Activated naive CD4-positive, alpha-beta T cell treated with Interleukin-2 at 50 U/mL for 16 hours (primary cell): ENCODE data around the gene KRT79.

ENCODE experiments used
- DNase-seq: peaks from one replicate; pipeline ENCODE4 v3.0.0-alpha.2; 2020

KRT79 gene

DNA sequence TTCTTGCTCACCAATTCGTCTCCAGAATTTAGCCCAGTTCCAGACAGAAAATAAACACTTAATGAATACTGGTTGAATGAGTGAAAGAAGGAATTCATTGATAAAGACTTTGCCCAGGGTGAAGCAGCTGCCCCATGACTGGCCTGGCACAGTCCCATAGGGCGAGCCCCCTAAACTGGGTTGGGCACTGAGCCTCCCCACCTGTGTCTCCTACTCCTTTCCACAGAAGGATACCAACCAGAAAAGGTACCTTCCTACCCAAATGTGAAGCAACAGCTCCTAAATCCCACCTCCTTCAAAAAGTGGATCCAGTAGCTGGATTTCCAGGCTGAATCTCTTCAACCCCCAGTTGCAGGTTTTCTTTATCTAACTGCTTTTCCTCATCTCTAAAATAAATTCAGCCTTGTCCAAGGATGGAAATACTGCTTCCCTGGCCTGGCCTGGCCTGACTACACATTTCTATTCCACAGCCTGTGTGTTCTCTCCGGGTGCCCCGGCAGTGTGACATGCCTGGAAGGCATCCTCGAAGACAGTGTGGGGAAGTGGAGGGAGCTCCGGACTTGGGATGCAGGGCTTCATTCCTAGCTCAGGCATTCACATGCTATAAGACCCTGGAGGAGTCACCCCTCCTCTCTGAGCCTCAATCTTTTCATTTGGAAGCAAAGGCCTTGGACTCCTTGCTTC lies 45.8 kb downstream of the KRT79 start:
- DNase-seq: no peak

DNA sequence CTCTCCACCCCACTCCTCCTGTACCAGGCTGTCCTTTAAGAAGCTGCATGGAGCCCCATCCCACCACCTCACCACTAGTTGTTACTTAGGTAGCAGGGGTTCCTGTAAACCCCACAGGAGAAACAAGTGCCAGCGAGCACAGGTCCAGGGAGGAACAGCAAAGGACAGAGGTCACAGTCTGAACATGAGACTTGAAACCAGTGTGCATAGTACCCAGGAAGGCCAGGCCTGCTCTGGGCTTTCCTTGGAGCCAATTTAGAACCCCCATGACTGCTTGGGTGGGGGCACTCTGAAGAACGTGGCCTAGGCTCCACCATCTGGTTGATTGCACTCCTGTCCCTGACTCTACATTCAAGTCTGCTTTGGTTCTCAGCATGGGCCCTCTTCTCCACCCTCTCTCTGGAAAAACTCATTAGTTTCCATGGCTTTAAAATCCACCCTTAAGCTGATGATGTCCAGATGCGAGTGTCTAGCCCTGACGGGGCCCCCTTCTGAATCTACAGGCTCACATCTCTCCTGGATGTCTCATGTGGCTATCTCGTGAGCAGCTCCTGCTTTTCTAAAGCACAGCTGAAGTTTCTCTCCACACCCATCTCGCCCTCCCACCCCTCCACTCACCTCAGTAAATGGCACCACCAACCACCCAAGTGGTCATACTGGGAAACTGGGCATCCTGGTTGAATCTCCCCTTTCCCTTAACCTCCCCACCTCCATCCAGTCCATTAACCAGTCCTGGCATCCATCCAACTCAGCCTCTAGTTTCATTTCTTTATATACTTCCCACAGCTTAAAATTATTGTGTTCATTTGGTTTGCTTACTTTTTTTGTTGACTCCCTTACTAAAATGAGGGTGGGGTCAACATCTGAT lies 46.6 kb downstream of the KRT79 start:
- DNase-seq: no peak

DNA sequence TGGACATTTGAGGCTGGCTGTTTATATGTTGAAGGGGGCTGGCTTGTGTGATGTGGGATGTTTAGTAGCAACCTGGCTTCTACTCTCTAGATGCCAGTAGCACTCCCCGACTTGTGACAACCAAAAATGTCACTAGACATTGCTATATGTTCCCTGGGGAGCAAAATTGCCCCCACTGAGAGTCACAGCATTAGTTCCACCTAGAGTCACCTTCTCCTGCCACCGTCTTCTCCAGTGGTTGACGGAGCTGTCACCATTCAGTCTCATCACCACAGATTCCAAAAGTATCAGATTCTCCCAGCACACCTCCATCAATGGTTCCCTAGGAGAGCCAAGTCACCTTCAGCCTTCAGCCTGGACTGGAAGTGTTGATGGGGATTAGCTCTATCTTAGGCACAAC lies 49.2 kb downstream of the KRT79 start:
- DNase-seq: no peak

- no peak for DNase-seq
Measured at GRCh38 chr12:52783563-52784316, 50.4 kb downstream of the KRT79 start.

- no peak for DNase-seq
Measured at GRCh38 chr12:52782502-52782901, 51.6 kb downstream of the KRT79 start.

DNA sequence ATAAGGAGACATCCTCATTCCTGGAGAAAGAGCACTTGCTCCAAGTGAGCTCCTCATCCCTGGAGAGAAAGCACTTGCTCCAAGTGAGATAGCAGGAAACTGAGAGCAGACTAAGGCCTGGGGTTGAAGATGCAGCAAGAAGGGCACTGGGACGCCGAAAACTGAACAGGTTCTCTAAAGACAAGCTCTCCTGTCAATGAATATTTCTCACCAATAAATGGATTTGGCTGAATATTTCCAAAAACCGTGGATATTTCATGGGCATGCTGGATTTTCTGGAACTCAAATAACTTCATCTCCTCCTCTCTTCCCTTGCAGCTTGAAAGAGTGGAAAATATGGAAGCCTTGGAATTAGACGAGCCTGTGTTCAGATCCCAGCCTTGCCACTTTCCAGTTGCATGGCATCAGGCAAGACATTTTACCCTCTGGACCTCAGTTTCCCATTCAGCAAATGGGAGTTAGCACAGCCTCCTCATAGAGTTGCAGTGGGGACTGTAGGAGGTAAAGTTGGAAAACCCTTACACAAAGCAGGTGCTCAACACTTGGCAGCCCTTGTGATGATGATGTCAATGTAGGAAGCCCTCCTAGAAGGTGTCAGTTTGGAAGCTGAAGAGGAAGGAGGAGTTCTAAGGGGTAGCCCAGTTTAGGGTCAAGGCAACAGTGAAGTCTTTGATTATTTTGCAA lies 52.6 kb downstream of the KRT79 start:
- no peak for DNase-seq

DNA sequence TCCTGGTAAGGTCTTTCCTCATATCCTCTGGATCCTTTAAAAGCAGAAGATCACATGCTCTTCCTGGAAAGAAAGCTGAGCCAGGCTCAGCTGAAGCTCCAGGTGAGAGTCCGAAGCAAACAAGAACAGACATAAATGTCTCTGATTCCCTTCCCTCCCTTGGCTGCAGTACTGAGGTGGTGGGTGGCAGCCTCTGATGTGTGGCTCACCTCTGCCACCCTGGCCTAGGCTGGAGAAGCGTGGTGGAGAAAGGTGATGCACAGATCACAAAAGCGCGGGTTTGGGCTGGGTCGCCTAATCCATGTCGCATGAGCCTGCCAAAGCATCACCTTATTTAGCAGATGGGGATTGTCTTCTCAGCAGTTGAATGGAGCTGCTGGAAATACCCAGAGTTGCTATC lies 54.2 kb downstream of the KRT79 start:
- DNase-seq: no peak

DNA sequence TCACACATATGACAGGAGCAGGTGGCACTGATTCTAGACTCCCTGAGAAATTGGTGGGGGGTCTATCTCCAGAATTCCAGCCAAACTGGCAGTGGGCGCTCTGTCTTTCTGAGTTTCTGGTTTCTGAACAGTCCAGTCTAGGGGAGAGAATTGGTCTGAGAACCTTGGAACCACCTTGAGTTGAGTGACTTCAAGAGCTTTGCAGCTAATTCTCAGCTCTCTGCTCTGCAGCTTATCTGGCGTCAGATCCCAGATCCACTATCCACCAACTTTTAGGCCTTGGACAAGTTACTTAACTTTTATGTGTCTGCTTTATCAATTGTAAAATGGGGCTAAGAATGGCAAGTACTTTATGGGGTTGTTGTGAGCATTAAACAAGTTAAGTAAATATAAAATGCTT lies 55.3 kb downstream of the KRT79 start:
- no peak for DNase-seq

- no peak for DNase-seq
Measured at GRCh38 chr12:52777566-52777965, 56.5 kb downstream of the KRT79 start.

DNA sequence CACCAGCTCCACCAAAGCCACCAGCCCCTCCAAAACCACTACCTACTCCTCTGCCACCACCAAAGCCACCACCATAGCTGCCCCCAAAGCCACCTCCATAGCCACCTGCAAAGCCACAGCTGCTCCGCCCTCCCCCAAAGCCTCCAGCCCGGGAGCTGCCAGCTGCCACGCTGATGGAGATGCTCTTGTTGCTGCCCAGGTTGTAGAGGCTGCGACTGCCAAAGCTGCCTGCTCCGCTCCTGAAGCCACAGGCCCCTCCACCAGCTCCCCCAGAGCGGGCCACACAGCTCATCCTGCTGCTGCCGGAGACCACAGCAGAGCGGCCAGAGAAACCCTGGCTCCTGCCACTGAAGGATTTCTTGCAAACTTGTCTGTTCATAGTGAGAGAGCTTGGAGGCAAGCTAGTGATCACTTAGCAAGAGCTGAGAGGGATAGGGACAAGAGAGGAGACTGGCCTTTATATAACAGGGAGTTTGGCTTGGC lies 57.2 kb downstream of the KRT79 start, which contains the start of gene KRT76:
KRT76 (minus strand) TSS at position 433 of the 483 bp plus-strand sequence; CDS start at position 379, 54 bp downstream.
- DNase-seq: no peak

DNA sequence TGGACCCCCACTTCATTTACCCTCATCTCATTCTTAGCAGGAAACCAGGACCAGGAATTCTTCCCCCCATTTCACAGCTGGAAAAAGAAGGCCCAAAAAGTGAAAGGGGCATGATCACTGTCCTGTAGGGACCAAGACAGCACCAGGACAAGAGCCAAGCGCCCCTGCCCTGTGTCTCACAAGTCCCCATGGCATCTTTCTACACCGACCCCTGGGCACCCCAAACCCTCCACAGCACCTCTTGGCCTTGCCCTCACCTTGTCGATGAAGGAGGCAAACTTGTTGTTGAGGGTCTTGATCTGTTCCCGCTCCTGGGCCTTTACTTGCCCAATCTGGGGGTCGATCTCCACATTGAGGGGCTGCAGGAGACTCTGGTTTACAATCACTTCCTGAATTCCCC lies 57.7 kb downstream of the KRT79 start:
- no peak for DNase-seq

DNA sequence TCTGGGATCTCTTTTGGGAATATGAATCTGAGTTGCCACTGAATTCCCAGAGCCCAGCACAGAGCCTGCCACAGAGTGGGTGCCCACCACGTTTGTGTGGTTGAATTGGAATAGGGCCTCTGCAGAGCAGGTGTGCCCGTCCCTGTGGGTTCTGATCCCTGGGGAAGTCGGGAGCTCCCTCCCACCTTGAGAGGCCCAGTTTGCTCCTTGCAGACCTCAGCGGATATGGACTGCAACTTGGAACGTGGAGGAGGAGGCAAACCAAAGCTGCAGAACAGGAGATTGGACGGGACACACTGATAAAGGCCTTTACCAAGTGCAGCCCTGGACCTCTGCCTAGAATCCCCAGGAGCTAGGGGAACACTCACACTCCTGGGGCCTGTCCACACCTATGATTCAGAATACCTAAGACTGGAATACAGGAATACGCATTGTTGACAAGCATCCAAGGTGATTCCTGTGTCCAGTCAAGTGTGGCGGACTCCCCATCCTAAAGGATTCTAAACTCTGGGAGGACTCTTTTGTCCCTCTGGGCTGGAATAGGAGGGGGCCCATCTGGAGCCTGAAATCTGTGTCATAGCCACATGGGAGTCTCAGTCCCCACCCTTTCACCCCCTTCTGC lies 59.4 kb downstream of the KRT79 start:
- DNase-seq: no peak

GRCh38 chr12:52772772-52773171 lies 61.3 kb downstream of the KRT79 start:
- no peak for DNase-seq

- no peak for DNase-seq
Measured at GRCh38 chr12:52772188-52772587, 61.9 kb downstream of the KRT79 start.

GRCh38 chr12:52771505-52771904 lies 62.6 kb downstream of the KRT79 start:
- DNase-seq: no peak
